Measurements from ENCODE around the gene ST8SIA5. TPM values are rescaled to one million over a fixed set of nuclear protein-coding genes. Genes with fewer than 3 reads are reported as not detected.

The ST8SIA5 gene
- polyA plus RNA-seq, 1 experiment = not detected

DNA sequence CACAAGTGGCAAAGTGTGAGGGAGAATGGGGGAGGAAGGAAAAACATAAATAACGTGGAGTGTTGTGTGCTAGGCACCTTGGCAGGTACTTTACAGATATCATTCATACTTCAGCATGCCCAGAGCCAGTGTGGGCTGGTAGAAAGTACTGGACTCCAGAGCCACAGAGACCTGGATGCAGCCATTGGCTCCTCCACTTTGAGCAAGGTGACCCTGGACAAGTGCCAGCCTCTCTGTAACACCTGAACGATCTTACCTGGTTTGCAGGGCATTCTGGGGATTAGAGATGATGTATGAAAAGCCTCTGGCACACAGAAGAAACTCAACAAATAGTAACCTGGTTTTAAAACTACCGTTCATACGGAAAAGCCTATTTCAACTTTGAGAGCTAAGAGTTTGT, 106.2 kb downstream of the ST8SIA5 start:
- Histone ChIP-seq H3K27me3 (ENCODE audit: control insufficient read depth, insufficient read depth, low read length) (peaks cover 4% of the 10 kb centered on the region; the same call in 1 of the 2 replicates), H3K36me3 (ENCODE audit: control insufficient read depth, insufficient read depth, low read length) (no peaks in the 10 kb centered on the region), H3K4me3 (ENCODE audit: low read depth, low read length) (no peak overlapping the region)
- TF ChIP-seq, protein P1, sequence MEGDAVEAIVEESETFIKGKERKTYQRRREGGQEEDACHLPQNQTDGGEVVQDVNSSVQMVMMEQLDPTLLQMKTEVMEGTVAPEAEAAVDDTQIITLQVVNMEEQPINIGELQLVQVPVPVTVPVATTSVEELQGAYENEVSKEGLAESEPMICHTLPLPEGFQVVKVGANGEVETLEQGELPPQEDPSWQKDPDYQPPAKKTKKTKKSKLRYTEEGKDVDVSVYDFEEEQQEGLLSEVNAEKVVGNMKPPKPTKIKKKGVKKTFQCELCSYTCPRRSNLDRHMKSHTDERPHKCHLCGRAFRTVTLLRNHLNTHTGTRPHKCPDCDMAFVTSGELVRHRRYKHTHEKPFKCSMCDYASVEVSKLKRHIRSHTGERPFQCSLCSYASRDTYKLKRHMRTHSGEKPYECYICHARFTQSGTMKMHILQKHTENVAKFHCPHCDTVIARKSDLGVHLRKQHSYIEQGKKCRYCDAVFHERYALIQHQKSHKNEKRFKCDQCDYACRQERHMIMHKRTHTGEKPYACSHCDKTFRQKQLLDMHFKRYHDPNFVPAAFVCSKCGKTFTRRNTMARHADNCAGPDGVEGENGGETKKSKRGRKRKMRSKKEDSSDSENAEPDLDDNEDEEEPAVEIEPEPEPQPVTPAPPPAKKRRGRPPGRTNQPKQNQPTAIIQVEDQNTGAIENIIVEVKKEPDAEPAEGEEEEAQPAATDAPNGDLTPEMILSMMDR (IDR thresholded peaks at IDR 0.05; ENCODE audit: insufficient read depth, low read depth, low read length) = no peak
- ChIA-PET CTCF (interaction anchor here (0.5 to 1.5 kb wide), 3 partner anchors 12 to 547 kb away, joined by 3 to 6 read pairs (median 3); no protein-coding TSS in a partner anchor), POLR2A (no interaction called here)
- no peak for DNase-seq (ENCODE audit: low read depth)

DNA sequence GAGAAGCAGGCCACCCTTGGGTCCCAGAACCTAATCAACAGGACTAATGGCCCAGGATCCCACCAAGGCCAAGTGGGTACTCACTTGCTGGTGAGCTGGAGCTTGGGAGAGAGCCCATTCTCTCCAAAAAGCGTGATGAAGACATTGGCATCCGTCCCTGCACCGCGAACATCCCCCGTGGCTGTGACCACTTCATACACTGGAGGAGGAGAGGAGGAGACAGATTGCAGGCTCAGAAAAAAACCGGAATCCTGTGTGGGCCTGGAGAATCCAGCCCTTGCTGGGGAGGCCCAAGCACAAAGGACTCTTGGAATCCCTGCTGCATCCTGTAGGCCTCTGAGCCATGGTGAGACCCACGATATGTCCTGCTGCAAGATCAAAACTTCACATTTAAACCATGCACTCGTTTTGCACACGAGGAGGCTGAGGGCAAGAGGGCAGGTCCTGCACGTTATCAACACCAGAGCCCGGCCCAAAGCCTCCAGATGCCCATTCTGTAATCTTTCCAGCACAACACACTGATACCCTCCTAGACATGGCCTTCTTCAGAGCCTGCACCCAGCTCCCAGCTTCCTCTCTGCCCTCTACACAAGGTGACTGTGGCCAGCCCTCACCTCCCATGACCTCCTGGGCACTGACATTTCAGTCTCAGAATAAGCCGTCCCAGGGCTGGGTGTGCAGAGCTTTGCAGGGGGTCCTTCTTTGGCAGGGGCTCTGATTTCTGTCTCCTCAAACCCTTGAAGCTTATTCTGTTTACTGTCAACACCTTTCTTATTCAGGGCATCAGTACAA, 107.6 kb downstream of the ST8SIA5 start:
- TF ChIP-seq, protein P1 (IDR thresholded peaks at IDR 0.05; ENCODE audit: insufficient read depth, low read depth, low read length) = no peak
- Histone ChIP-seq H3K36me3 (ENCODE audit: control insufficient read depth, insufficient read depth, low read length) (no peaks in the 10 kb centered on the region), H3K4me3 (ENCODE audit: low read depth, low read length) (no peak overlapping the region), H3K27me3 (ENCODE audit: control insufficient read depth, insufficient read depth, low read length) (peaks cover 2% of the 10 kb centered on the region; the same call in 1 of the 2 replicates)
- CTCF ChIA-PET = interaction anchor here (0.6 to 3.9 kb wide), 2 partner anchors 9 to 476 kb away, joined by 3 to 22 read pairs; partner anchors contain the start of gene LOXHD1
- no peak for DNase-seq (ENCODE audit: low read depth)
- POLR2A ChIA-PET = no interaction called here

DNA sequence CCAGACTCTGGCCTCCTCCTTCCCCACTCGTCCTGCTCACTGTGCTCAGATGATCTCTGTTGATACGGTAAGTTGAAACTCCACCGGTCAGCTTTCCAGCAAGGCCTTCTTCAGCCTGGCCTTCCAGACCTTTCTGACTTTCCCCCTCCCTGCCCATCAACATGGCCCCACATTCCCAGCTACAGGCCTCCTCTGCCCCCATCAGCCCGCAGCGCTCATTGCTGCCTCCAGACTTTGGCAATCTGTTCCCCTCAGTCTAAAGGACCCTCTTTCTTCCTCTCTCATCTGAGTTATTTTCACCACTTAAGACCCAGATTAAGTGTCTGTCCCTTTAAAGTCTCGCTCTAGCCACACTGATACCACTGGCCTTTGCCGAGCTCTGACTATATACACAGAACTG, 110.4 kb downstream of the ST8SIA5 start:
- TF ChIP-seq, protein P1 (IDR thresholded peaks at IDR 0.05; ENCODE audit: insufficient read depth, low read depth, low read length) = no peak
- CTCF ChIA-PET = interaction anchor here (3.9 kb wide), 1 partner anchor 12 kb away, joined by 22 read pairs; the partner anchor contains the start of gene LOXHD1
- DNase-seq (ENCODE audit: low read depth) = no peak
- no peak overlapping the region for H3K4me3 ChIP-seq (ENCODE audit: low read depth, low read length)
- peaks cover 2% of the 10 kb centered on the region; the same call in 1 of the 2 replicates for H3K27me3 ChIP-seq (ENCODE audit: control insufficient read depth, insufficient read depth, low read length)
- POLR2A ChIA-PET = no interaction called here
- no peaks in the 10 kb centered on the region for H3K36me3 ChIP-seq (ENCODE audit: control insufficient read depth, insufficient read depth, low read length)

DNA sequence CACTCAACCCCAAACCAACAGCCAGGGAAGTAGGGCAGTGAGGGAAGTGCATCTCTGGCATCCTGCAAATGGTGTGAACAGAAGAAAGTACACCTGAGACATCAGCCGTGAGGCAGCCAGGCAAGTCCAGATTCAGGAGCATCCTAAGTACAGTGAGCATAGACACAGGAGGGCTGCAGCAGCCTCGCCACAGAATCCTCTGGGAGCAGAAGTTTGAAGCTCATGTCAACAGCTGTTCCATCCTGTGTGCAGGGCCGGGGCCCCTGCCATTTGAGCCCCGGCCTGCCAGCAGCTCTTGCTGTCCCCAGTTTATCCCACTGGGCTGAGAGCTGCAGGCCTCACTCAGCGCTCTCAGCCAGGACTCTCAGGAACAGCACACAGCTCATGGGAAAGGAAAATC, 114.3 kb downstream of the ST8SIA5 start:
- Histone ChIP-seq H3K36me3 (ENCODE audit: control insufficient read depth, insufficient read depth, low read length) (no peaks in the 10 kb centered on the region), H3K27me3 (ENCODE audit: control insufficient read depth, insufficient read depth, low read length) (peaks cover 2% of the 10 kb centered on the region; the same call in 1 of the 2 replicates), H3K4me3 (ENCODE audit: low read depth, low read length) (no peak overlapping the region)
- ChIA-PET CTCF (no interaction called here), POLR2A (no interaction called here)
- TF ChIP-seq, protein P1 (IDR thresholded peaks at IDR 0.05; ENCODE audit: insufficient read depth, low read depth, low read length) = no peak
- no peak for DNase-seq (ENCODE audit: low read depth)

DNA sequence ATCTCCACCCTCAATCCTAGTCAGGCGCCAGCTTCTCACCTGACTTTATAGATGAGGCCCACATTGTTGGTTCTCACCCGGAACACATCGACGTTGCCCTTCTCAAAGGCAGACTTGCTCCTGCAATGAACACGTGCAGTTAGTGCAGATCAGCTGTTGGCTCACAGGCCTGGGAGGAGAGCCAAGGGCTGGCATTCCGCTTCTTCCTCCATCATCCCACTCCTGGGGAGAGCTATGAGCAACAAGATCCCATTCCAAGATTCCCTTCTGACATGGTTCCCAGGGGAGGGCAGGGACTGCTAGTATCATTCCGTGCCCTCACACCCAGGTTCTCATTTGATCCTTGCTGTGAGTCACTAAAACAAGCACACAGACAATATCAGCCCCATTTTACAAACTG, 114.9 kb downstream of the ST8SIA5 start:
- TF ChIP-seq, protein P1 (IDR thresholded peaks at IDR 0.05; ENCODE audit: insufficient read depth, low read depth, low read length) = no peak
- Histone ChIP-seq H3K27me3 (ENCODE audit: control insufficient read depth, insufficient read depth, low read length) (no peaks in the 10 kb centered on the region; the same call in 1 of the 2 replicates), H3K4me3 (ENCODE audit: low read depth, low read length) (no peak overlapping the region), H3K36me3 (ENCODE audit: control insufficient read depth, insufficient read depth, low read length) (no peaks in the 10 kb centered on the region)
- ChIA-PET POLR2A (no interaction called here), CTCF (no interaction called here)
- DNase-seq (ENCODE audit: low read depth) = no peak
